Stomach (tissue), 4 donors: ENCODE data around the gene CNOT1.

ENCODE experiments used
- CTCF ChIP-seq, 7 experiments: fragments of 450-650 bp in 4 of 7; fragments of 200-600 bp in 3 of 7; sonication (generic) in 3 of 7; IDR thresholded peaks; one replicate each; pipeline ENCODE4 v1.5.1; 2016 to 2019; ENCODE audit warnings: antibody characterized with exemption in 7 of 7, control low read depth in 2 of 7, mild to moderate bottlenecking in 1 of 7
- EP300 ChIP-seq: sonication (generic); formaldehyde crosslinking; IDR thresholded peaks from one replicate; pipeline ENCODE4 v1.6.1; 2017; ENCODE audit warnings: antibody characterized with exemption
- POLR2A ChIP-seq, 4 donors: fragments of 450-650 bp; IDR thresholded peaks; one replicate each; pipeline ENCODE4 v1.6.1; 2016; ENCODE audit warnings: antibody characterized with exemption in 4 of 4, control low read depth in 2 of 4, mild to moderate bottlenecking in 1 of 4, moderate library complexity in 1 of 4
- POLR2AphosphoS5 ChIP-seq, 3 donors: sonication (generic); formaldehyde crosslinking; IDR thresholded peaks; one replicate each; pipeline ENCODE4 v1.6.1; 2016; ENCODE audit warnings: antibody characterized with exemption in 3 of 3

GRCh38 chr16:58634265-58634802 lies 4.7 kb upstream of the CNOT1 start:
- no peak for TF ChIP-seq EP300
- no peak for TF ChIP-seq CTCF (IDR thresholded peaks at IDR 0.05)
- TF ChIP-seq POLR2A (IDR thresholded peaks at IDR 0.05) = no peak
- TF ChIP-seq POLR2AphosphoS5 (IDR thresholded peaks at IDR 0.05) = no peak
